Caco-2 (cell line): ENCODE results near the gene HPN. TPM values are rescaled to one million over a fixed set of nuclear protein-coding genes. Genes with fewer than 3 reads are reported as not detected.

Experiments used
- BruUV-seq: library from RNA; stranded (reverse); fragments of 400-500 nt; replicated peaks from 2 replicates; lab custom pipeline; 2021; lab: Mats Ljungman, UMichigan
- CTCF ChIA-PET: fragments of 300-600 bp; sonication (Branson Sonifier 250); formaldehyde crosslinking; loops from one replicate; lab custom pipeline; 2022; ENCODE audit warnings: antibody characterized with exemption; lab: Charles Lee
- POLR2A ChIA-PET: fragments of 300-600 bp; sonication (Branson Sonifier 250); formaldehyde crosslinking; loops from one replicate; lab custom pipeline; 2022; ENCODE audit warnings: antibody characterized with exemption; lab: Charles Lee
- DNase-seq, 2 experiments: peaks; one replicate each; pipeline versions ENCODE4 v3.0.0 to v3.0.0-alpha.2; 2020 to 2022
- H3K27me3 ChIP-seq: replicated peaks from 2 replicates; pipeline ENCODE4 v1.6.0; 2011; ENCODE audit warnings: low read length; ENCODE audit not compliant: control insufficient read depth, insufficient read depth
- H3K36me3 ChIP-seq: 2 replicates; pipeline ENCODE4 v1.5.1; 2011; ENCODE audit warnings: low read length; ENCODE audit not compliant: control insufficient read depth, insufficient read depth
- H3K4me1 ChIP-seq: fragments of 250-450 bp; sonication (Bioruptor Pico); 2 replicates; pipeline ENCODE4 v1.5.1; 2020; ENCODE audit warnings: mild to moderate bottlenecking
- H3K4me3 ChIP-seq: 2 replicates; pipeline ENCODE4 v1.5.1; 2011; ENCODE audit warnings: low read depth, mild to moderate bottlenecking, control low read depth, low read length
- H3K9me3 ChIP-seq: fragments of 250-450 bp; sonication (Bioruptor Pico); 2 replicates; pipeline ENCODE4 v1.5.1; 2020; ENCODE audit warnings: mild to moderate bottlenecking, moderate library complexity
- H3K27ac Mint-ChIP-seq: one replicate; pipeline ENCODE4 v1.8.0; 2022; ENCODE audit warnings: mixed read lengths; ENCODE audit not compliant: unreplicated experiment
- H3K27me3 Mint-ChIP-seq: one replicate; pipeline ENCODE4 v1.8.0; 2022; ENCODE audit warnings: mixed read lengths; ENCODE audit not compliant: insufficient read depth, unreplicated experiment
- H3K36me3 Mint-ChIP-seq: one replicate; pipeline ENCODE4 v1.8.0; 2022; ENCODE audit warnings: mild to moderate bottlenecking, mixed read lengths; ENCODE audit not compliant: insufficient read depth, unreplicated experiment
- H3K4me1 Mint-ChIP-seq: one replicate; pipeline ENCODE4 v1.8.0; 2022; ENCODE audit warnings: low read depth, mixed read lengths; ENCODE audit not compliant: unreplicated experiment
- H3K4me3 Mint-ChIP-seq: one replicate; pipeline ENCODE4 v1.8.0; 2022; ENCODE audit warnings: mild to moderate bottlenecking, moderate library complexity, mixed read lengths; ENCODE audit not compliant: unreplicated experiment
- H3K9me3 Mint-ChIP-seq: one replicate; pipeline ENCODE4 v1.8.0; 2022; ENCODE audit warnings: mixed read lengths; ENCODE audit not compliant: unreplicated experiment
- intact Hi-C: fragments of 100-400 bp; cut with micrococcal nuclease; formaldehyde crosslinking; loops from one replicate; pipeline ENCODE4 v1.10.0; 2022; ENCODE audit not compliant: unreplicated experiment
- total RNA-seq: library from RNA; stranded (reverse); gene quantifications from 2 replicates; pipeline ENCODE4 v1.2.3, GENCODE V29; 2022
- TF ChIP-seq, protein P1 (sequence below), 2 experiments: fragments of 200-600 bp in 1 of 2; IDR thresholded peaks; 1 replicate in 1 of 2; 2 replicates in 1 of 2; pipeline versions ENCODE4 v1.5.1 to v1.8.0; 2011 to 2022; ENCODE audit warnings: antibody characterized with exemption in 1 of 2, control low read depth in 1 of 2, inconsistent platforms in 1 of 2, low read depth in 1 of 2, low read length in 1 of 2, mild to moderate bottlenecking in 1 of 2, moderate library complexity in 1 of 2; ENCODE audit not compliant: insufficient read depth in 1 of 2, severe bottlenecking in 1 of 2, unreplicated experiment in 1 of 2

Gene HPN
- total RNA-seq, 1 experiment from 2014 or later: 20.8 TPM

DNA sequence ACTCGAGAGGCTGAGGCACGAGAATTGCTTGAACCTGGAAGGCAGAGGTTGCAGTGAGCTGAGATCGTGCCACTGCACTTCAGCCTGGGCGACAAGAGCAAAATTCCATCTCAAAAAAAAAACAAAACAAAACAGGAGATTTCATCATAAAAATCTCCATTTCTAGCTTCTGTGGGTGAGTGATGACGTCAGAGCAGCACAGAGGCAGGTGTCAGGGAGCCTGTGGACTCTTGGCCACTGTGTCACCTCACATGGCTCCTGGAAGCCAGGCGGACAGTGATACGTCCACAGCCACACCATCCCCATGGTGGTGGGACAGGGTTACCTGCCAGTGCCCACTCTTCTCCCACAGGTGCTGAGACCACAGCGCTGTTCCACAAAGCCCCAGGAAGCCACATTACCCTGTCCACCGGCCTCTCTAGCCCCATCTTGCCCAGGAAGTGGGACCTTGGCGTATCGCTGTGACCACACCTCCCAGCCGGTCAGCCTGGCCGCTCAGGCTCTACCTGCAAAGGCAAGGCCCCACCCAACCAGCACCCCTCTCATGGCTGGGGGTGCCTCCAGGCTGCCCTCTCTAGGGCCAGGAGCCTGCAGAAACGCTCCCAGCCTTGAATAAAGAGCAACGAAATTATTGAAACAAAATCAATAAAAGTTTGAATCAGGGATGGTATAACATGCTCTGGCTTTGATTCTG, 71.6 kb downstream of the HPN start:
- ChIA-PET CTCF (no interaction called here), POLR2A (no interaction called here)
- no peaks in the 10 kb centered on the region for H3K9me3 Mint-ChIP-seq
- DNase-seq: no peak
- TF ChIP-seq, protein P1, sequence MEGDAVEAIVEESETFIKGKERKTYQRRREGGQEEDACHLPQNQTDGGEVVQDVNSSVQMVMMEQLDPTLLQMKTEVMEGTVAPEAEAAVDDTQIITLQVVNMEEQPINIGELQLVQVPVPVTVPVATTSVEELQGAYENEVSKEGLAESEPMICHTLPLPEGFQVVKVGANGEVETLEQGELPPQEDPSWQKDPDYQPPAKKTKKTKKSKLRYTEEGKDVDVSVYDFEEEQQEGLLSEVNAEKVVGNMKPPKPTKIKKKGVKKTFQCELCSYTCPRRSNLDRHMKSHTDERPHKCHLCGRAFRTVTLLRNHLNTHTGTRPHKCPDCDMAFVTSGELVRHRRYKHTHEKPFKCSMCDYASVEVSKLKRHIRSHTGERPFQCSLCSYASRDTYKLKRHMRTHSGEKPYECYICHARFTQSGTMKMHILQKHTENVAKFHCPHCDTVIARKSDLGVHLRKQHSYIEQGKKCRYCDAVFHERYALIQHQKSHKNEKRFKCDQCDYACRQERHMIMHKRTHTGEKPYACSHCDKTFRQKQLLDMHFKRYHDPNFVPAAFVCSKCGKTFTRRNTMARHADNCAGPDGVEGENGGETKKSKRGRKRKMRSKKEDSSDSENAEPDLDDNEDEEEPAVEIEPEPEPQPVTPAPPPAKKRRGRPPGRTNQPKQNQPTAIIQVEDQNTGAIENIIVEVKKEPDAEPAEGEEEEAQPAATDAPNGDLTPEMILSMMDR (IDR thresholded peaks at IDR 0.05; ENCODE audit: insufficient read depth in 1 of 2, low read depth in 1 of 2, low read length in 1 of 2, severe bottlenecking in 1 of 2, unreplicated experiment in 1 of 2): no peak
- intact Hi-C loops: no loop called here
- Histone ChIP-seq H3K9me3 (no peaks in the 10 kb centered on the region), H3K4me1 (peaks cover 31% of the 10 kb centered on the region), H3K36me3 (peaks cover 2% of the 10 kb centered on the region; the same call in 1 of the 2 replicates), H3K4me3 (no peak overlapping the region), H3K27me3 (no peaks in the 10 kb centered on the region)
- no peak overlapping the region for H3K4me3 Mint-ChIP-seq
- H3K27ac Mint-ChIP-seq: no peak overlapping the region
- H3K4me1 Mint-ChIP-seq: peaks cover 25% of the 10 kb centered on the region
- BruUV-seq: no TSS peak
- H3K27me3 Mint-ChIP-seq: no peaks in the 10 kb centered on the region
- no peaks in the 10 kb centered on the region for H3K36me3 Mint-ChIP-seq

DNA sequence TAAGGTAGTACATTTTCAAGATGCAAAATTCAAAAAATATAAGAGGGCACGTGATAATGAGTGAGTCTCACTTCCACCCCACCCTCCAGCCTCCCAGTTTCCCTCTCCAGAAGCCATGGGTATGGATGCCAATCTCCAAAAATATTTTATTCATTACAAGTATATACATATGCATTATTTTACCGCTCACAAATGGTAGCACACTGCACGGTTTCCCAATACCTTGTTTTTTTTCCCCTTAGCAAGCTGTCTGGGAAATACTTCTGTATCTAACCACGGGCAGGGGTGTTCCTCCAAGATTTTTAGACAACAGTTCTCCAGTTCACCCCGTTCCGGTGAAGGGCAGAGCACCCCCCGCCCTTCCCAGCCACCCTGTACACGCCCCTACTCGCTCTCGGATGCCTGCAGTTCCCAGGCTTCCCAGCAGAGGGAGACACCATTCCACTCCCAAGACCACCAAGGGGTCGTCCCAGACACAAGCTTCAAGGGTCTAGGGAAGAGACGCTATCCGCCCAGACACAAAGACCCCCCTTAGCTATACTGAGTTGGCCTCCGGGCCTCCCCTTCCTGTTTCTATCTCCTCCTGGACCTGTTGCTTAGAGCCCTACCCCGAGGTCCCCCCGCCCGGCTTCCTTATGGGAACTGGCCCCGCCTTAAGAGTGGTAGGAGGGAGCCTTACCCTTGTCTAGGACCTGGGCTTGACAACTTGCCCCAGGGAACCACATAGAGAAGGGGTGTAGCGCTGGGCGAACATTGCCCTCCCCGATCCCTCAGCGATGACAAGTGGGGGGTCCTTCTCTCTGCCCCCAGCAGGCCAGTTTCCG, 73.0 kb downstream of the HPN start:
- no peaks in the 10 kb centered on the region for H3K36me3 Mint-ChIP-seq
- Histone ChIP-seq H3K27me3 (no peaks in the 10 kb centered on the region), H3K4me1 (peaks cover 31% of the 10 kb centered on the region), H3K36me3 (peaks cover 2% of the 10 kb centered on the region; the same call in 1 of the 2 replicates), H3K4me3 (peak overlapping the region; percentile 45), H3K9me3 (no peaks in the 10 kb centered on the region)
- ChIA-PET POLR2A (no interaction called here), CTCF (interaction anchor here (0.6 to 2.1 kb wide), 4 partner anchors 20 to 31 kb away, joined by 3 to 6 read pairs (median 4); partner anchors contain the start of gene LGI4)
- H3K4me1 Mint-ChIP-seq: peaks cover 25% of the 10 kb centered on the region
- DNase-seq: peak; percentile 70 to 78
- no peak overlapping the region for H3K27ac Mint-ChIP-seq
- no peaks in the 10 kb centered on the region for H3K9me3 Mint-ChIP-seq
- intact Hi-C loops: loop anchor here (1.0 kb wide), 1 partner anchor 21 kb away; the partner anchor contains the start of gene LGI4
- TF ChIP-seq, protein P1 (IDR thresholded peaks at IDR 0.05; ENCODE audit: insufficient read depth in 1 of 2, low read depth in 1 of 2, low read length in 1 of 2, severe bottlenecking in 1 of 2, unreplicated experiment in 1 of 2): peak; percentile 96 to 97
- no peaks in the 10 kb centered on the region for H3K27me3 Mint-ChIP-seq
- peak overlapping the region; percentile 58 for H3K4me3 Mint-ChIP-seq
- BruUV-seq: no TSS peak

DNA sequence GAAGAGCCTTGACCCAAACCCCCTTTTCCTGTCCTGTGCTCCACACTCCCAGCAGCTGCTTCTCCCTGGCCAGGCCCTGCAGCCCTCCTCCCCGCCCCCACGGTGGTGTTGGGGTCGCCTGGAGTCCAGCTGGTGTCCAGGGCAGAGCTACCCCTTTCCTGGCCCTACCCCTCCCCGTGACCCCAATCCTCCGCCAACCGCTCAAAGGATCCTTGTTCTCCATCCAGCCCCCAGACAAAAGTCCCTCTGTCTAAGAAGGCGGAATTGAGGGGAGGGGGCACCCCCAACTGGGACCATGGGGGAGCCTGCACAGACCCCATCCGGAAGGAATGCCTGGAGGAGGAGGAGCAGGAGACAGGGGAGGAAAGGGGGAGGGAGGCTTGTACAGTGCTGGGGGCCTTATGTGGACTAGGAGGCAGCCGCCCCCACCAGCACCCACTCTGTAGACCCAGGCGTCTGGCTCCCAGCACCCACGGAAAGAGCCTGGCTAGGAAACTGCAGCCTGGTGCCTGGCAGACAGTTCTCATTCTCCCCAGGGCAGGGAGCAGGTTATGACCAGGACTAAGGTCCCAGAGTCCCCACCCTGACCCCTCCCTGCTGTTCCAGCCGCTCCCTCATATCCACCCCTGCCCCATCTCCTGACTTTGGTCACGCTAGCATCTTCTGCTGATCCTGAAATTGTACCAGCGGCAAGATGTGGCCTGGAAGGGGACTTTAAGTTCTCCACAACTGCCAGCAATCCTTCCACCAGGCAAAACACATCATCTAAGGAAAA, 73.8 kb downstream of the HPN start, which contains the start of gene FXYD3:
TSS of gene FXYD3 (plus strand) at position 647 of the 775 bp plus-strand sequence. CDS start 3,554 bp downstream, outside the sequence.
- DNase-seq: no peak
- POLR2A ChIA-PET: no interaction called here

More for the DNA sequence above, 73.8 kb downstream of the HPN start, which contains the start of gene FXYD3:
- Histone ChIP-seq H3K36me3 (peaks cover 2% of the 10 kb centered on the region; the same call in 1 of the 2 replicates), H3K4me1 (peaks cover 31% of the 10 kb centered on the region), H3K27me3 (no peaks in the 10 kb centered on the region), H3K4me3 (peak within 1 kb of the TSS; percentile 45), H3K9me3 (no peaks in the 10 kb centered on the region)
- Mint-ChIP-seq H3K27ac (peak within 1 kb of the TSS; percentile 40), H3K4me3 (peak within 1 kb of the TSS; percentile 67), H3K9me3 (no peaks in the 10 kb centered on the region), H3K27me3 (no peaks in the 10 kb centered on the region), H3K36me3 (no peaks in the 10 kb centered on the region), H3K4me1 (peaks cover 25% of the 10 kb centered on the region)
- CTCF ChIA-PET: interaction anchor here (0.6 to 2.1 kb wide), 6 partner anchors 9 to 48 kb away, joined by 3 to 7 read pairs (median 4); partner anchors contain the start of gene LGI4
- intact Hi-C loops: no loop called here
- no TSS peak for BruUV-seq
- TF ChIP-seq, protein P1 (IDR thresholded peaks at IDR 0.05; ENCODE audit: insufficient read depth in 1 of 2, low read depth in 1 of 2, low read length in 1 of 2, severe bottlenecking in 1 of 2, unreplicated experiment in 1 of 2): no peak
